GM18520 (cell line): ENCODE results near the gene DPH7.
"Not testable (repeated sequence)": the region's sequence is repeated elsewhere in the genome, so short reads cannot be mapped to it uniquely, and the experiment has no call there.

Experiments
- ATAC-seq: cut with Tn5 transposase; IDR thresholded peaks from one replicate; pipeline ENCODE4 v1.9.1; 2021; ENCODE audit not compliant: unreplicated experiment

Gene DPH7

GRCh38 chr9:137550958-137551263, 27.8 kb downstream of the DPH7 start:
- ATAC-seq, result not testable (repeated sequence)

GRCh38 chr9:137550231-137550621, 28.5 kb downstream of the DPH7 start, which contains the start of gene PNPLA7:
TSS of gene PNPLA7 (minus strand) at chr9:137550402. CDS start at chr9:137550197, 205 bp downstream.
- no peak for ATAC-seq

GRCh38 chr9:137547687-137548543, 30.8 kb downstream of the DPH7 start:
- no peak for ATAC-seq

DNA sequence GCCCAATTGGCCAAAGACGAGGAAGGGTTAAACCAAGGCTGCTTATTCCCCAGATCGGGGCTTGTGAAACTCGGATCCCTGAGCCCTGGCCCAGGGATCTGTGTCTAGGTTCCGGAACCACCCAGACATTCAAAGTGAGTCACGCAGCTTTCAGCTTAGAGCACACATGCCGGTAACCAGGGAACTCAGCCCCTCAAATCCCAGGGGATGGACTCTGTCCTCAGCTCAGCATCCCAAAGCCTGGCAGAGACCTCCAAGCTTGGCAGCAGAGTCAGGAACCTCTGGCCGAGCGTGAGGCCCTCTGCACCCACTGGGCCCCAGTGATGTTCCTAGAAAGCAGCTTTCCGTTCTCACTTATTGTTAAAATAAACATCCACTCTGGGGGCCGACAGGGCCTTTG, 33.6 kb downstream of the DPH7 start:
- ATAC-seq, result no peak

DNA sequence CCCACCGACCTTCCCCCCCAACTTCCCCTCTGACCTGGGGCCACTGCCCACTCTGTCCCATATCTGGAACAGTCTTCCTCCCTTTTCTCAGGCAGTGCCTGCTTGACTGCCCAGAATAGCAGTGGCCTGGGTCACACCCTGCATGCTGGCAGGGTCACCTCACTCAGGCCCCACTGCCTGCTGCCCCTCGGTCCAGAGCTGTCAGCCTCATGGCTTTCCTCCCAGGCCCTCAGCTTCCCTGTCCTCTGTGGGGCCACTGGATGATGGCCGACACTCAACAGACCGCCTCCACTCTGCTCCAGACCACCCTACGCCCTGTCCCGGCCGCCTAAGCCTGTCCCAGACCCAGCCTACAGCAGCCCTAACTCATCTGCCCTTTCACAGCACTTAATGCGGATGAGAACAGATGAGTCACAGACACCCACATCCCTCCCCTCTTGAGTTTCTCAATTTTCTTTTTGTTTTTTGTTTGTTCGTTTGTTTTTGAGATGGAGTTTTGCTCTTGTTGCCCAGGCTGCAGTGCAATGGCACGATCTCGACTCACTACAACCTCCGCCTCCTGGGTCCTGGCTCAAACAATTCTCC, 34.5 kb downstream of the DPH7 start:
- no peak for ATAC-seq

DNA sequence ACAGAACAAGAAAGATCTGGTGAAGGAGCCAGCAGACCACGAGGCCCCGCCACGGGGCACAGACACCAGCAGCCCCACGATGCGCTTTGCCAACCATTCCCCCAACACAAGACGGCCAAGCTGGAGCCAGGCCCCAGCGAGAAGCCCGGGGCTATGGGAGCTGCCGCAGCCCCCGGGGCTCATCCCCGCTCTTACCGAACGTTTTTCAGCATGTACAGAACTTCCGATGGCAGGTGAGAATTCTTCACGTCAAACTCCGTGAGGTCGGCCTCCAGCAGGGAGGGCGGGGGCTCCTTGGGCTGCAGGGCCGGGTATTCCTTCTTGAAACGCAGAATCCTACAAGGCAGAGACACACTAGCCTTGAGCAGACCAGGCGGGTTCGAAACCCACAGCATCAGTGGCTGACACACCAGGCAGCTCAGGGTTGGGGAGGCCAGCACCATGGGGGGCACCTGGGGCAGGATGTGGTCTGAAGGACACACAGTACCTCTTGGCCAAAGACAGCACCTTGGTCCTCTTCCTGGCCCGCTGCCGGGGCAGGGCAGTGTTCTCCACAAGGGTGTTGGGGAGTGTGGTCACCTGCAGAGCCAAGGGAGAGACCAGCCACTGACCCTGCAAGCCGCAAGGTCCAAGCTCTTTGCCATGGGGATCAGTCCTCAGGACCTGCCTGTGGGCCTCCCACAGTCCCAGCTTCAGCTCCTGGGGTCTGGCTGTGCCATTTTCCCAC, 35.3 kb downstream of the DPH7 start:
- no peak for ATAC-seq

- ATAC-seq, result no peak
These were observed 36.2 kb downstream of the DPH7 start for GRCh38 chr9:137542486-137542885.

GRCh38 chr9:137540536-137540935, 38.2 kb downstream of the DPH7 start:
- no peak for ATAC-seq

GRCh38 chr9:137538058-137538457, 40.7 kb downstream of the DPH7 start:
- ATAC-seq, result no peak

DNA sequence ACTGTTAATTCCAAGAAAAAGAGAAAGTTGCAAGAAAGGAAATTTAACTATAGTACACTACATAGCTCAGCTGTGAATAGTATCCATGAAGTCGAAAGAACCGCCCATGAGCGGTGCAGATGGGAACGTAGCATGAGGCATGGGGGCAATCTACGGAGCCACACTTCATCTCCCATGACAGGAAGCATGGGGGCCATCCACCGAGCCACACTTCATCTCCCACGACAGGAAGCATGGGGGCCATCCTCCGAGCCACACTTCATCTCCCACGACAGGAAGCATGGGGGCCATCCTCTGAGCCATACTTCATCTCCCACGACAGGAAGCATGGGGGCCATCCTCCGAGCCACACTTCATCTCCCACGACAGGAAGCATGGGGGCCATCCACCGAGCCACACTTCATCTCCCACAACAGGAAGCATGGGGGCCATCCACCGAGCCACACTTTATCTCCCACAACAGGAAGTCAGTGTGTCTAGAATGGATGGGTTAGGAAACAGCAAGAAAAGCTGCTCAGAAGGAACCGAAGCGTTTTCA, 42.1 kb downstream of the DPH7 start:
- ATAC-seq, result not testable (repeated sequence)

GRCh38 chr9:137535120-137535428, 43.7 kb downstream of the DPH7 start:
- no peak for ATAC-seq

- no peak for ATAC-seq
These were observed 44.2 kb downstream of the DPH7 start for GRCh38 chr9:137534256-137535119.

- ATAC-seq, result not testable (repeated sequence)
These were observed 45.7 kb downstream of the DPH7 start for GRCh38 chr9:137532891-137533468.

DNA sequence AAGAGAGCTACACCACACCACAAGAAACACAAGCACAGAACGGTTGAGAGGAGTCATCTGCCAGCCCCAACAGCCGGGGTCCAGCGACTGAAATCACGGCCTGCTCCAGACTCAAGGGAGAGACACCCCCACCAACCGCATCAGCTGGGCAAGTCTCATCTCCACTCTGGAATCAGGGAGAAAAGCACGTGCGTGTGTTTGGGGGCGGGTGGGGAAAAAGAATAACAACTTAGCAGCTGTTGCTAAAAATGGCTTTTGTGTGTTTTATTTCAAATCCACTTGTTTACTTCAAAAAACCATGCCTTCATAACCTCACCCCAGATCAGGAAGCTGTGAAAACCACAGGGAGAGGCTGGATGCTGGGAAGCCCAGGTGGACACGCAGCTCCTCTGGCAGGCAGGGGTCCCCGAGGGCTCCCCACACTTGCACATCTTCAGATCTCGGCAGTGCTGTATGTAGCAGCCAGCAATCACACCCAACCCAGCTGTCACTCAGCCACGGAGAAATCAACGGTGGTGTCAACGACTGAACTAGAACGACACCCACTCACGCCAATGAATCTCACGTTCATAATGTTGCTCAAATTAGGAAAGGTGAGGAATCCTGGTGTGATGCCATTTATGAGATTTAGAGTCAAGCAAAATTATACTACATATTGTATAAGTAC, 47.5 kb downstream of the DPH7 start:
- ATAC-seq, result no peak

- ATAC-seq, result no peak
These were observed 48.4 kb downstream of the DPH7 start for GRCh38 chr9:137530331-137530730.

- no peak for ATAC-seq
These were observed 53.8 kb downstream of the DPH7 start for GRCh38 chr9:137524981-137525317.

DNA sequence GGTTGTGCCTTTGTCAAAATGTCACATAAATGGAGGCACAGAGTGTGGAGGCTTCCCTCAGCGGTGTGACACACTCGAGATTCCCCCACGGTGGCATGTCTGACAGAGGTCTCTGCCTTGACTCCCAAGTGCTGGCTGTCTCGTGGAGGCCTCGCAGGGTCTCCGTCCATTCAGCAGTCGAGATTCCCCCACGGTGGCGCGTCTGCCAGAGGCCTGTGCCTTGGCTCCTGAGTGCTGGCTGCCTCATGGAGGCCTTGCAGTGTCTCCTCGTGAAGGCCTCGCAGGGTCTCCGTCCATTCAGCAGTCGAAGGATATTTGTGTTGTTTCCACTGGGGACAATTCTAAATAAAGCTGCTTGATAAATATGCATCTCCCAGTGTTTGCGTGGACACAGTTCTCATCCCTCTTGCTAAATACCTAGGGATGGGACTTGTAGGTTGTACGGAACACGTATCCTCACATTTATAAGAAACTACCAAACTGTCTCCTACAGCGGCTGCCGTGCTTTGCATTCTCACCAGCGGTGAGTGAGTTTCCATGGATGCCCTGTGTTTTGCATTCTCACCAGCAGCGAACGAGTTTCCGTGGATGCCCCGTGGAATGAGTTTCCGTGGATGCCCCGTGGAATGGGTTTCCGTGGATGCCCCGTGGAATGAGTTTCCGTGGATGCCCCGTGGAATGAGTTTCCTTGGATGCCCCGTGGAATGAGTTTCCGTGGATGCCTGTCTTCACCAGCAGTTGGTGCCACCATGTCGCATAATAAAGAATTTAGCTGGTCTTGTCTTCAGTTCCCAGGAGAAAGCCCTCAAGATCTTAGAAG, 54.4 kb downstream of the DPH7 start:
- ATAC-seq, result no peak

- ATAC-seq, result no peak
These were observed 55.8 kb downstream of the DPH7 start for GRCh38 chr9:137522746-137523455.
